ENCODE results near the gene SLC25A44.
"Not testable (repeated sequence)": the region's sequence is repeated elsewhere in the genome, so short reads cannot be mapped to it uniquely, and the experiment has no call there.

Gene SLC25A44

DNA sequence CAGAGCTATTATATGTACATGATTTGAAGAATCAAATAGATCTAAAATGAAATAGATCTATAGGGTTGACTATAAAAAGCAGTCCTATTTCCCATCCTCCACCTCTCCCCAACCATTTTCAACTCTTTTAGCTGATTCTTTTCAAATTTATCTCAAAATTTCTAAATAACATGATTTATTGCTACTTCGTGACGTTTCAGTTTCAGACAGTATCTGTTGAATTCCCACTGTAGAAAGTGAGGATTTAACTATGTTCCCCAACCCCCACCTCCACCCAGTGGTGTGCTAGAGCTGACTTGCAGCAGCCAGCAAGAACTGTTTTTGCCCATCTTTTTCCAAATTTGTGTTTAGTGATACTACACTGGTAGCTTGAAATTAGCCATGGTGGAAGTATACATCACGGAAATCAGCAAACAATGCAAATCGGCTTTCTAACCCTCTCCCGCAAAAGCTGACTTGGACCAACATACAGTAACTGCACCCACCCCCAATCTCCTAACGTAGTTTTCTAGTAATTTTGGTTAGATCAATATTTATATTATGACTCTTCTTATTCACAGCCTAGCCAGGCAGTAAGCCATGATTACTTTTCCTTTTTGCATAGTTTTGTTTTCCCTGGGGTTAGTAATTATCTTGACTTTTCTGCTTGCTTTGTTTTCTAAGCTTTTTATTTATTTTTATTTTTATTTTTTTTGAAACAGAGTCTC lies 29.6 kb upstream of the SLC25A44 start:
- no peak for DNase-seq

DNA sequence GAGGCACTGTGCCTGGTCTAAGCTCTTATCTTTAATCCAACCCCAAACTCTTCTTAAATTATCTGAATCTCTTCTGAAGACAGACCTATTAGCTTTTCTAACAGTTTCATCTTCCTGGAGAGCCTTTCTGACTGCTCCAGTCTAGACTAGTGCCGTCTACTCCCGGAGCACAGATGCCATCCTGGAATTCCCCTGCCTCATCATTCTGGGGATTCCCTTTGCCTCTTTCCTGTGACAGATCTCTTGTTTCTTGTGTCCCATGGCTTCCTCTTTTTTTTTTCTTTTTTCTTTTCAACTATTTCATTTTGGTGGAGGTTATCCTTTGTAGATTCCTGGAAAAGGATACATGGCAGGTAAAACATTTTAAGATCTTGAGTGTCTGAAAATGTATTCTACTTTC lies 28.8 kb upstream of the SLC25A44 start:
- no peak for DNase-seq

DNA sequence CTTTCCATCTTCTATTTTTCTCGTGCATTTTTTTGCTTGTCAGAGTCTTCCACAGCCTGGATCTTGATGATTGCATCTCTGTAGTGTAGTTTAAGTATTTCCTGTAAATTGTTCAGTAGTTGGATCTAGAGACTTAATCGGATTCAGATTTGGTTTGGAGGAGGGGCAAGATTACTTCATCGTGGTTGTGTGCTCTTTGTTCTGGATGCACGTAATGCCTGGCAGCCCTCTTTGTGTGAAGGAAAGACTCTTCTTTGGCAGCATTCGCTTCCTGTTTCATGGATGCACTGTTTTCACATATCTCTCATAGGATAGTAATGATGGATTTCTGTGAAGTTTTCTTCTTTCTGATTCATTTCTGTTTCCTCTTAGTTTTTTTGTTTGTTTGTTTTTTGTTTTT lies 26.4 kb upstream of the SLC25A44 start:
- peak; percentile 41 for DNase-seq

DNA sequence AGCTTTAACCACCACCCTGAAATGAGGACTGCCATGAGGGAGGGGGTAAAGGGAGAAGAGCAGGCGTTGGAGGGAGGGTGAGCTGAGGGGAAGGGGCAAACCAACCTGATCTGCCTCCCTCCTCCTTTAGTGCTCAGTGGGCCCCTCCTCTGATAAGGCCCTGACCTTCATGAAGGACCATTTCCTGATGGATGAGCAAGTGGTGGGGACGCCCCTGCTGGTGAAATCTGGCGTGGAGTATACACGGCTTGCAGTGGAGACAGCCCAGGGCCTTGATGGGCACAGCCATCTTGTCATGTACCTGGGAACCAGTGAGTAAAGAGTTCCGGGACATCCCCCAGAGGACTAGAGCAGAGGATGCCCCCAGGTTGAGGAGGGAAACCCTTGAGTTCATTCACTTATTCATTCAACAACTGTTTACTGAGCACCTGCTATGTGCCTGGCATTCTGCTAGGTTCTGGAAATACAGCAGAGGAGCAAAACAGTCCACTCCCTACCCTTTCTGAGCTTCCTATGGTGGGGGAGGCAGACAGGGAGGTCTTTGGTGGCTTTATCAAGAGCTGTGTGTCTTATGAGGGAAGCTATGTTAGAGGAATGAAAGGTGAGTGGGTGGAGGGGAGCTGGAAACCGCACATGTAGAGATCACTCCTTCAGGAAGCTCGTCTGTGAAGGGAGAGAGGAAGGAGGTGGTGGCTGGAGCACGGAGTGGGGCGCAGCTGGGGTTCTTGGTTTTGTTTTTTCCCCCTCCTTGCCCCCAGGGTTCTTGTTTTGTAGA lies 21.0 kb upstream of the SLC25A44 start:
- no peak for DNase-seq

DNA sequence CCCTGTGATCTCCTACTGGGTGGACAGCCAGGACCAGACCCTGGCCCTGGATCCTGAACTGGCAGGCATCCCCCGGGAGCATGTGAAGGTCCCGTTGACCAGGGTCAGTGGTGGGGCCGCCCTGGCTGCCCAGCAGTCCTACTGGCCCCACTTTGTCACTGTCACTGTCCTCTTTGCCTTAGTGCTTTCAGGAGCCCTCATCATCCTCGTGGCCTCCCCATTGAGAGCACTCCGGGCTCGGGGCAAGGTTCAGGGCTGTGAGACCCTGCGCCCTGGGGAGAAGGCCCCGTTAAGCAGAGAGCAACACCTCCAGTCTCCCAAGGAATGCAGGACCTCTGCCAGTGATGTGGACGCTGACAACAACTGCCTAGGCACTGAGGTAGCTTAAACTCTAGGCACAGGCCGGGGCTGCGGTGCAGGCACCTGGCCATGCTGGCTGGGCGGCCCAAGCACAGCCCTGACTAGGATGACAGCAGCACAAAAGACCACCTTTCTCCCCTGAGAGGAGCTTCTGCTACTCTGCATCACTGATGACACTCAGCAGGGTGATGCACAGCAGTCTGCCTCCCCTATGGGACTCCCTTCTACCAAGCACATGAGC lies 17.2 kb upstream of the SLC25A44 start:
- DNase-seq, result no peak

DNA sequence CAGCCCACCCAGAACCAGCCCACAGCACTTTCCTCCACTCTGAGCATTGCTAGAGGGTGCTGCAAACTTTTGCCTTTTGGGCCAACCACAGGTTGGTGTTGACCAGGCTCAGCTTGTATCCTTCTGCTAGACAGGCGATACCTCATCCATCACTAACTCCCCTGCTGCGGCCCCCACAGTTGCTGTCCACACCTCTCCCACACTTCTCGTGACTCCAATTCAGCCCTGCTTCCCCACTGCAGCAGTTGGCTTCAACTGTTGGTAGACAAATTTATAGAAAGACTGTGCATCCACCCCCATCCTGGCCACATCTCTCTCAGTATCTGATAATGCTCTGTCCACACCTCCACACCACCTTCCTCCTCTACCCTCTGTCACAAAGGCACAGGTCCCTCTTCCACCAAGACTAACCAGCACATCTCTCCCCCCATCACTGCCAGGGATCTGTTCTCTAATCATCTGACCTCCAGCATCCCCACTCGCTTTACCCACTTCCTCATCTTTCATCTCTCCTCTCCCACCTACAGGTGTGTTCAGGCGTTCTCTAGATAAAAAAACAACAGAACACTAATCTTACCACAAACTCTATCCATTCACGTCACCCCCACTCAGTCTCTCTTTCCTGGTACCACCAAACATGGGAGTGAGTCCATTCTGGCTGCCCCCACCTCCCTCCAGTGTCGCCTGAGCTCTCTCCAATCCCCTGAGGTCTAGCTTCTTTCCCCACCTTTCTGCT lies 15.8 kb upstream of the SLC25A44 start:
- no peak for DNase-seq

DNA sequence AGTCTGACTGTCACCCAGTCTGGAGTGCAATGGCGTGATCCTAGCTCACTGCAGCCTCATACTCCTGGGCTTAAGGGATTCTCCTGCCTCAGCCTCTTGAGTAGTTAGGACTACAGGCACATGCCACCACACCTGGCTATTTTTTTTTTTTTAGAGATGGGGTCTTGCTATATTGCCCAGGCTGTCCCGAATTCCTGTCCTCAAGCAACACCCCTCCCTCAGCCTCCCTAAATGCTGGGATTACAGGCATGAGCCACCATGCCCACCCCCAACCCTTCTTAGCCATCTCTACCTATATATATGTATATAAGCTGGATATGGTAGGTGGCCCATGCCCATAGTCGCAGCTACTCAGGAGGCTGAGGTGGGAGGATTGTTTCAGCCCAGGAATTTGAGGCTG lies 13.4 kb upstream of the SLC25A44 start:
- DNase-seq, result no peak

DNA sequence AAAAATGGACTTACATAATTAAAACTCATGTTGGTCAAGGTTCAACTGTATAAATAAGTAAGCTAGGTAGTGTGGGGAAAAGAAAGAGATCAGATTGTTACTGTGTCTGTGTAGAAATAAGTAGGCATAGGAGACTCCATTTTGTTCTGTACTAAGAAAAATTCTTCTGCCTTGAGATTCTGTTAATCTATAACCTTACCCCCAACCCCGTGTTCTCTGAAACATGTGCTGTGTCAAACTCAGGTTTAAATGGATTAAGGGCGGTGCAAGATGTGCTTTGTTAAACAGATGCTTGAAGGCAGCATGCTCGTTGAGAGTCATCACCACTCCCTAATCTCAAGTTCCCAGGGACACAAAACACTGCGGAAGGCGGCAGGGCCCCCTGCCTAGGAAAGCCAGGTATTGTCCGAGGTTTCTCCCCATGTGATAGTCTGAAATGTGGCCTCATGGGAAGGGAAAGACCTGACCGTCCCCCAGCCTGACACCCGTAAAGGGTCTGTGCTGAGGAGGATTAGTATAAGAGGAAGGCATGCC lies 12.4 kb upstream of the SLC25A44 start:
- not testable (repeated sequence) for DNase-seq

DNA sequence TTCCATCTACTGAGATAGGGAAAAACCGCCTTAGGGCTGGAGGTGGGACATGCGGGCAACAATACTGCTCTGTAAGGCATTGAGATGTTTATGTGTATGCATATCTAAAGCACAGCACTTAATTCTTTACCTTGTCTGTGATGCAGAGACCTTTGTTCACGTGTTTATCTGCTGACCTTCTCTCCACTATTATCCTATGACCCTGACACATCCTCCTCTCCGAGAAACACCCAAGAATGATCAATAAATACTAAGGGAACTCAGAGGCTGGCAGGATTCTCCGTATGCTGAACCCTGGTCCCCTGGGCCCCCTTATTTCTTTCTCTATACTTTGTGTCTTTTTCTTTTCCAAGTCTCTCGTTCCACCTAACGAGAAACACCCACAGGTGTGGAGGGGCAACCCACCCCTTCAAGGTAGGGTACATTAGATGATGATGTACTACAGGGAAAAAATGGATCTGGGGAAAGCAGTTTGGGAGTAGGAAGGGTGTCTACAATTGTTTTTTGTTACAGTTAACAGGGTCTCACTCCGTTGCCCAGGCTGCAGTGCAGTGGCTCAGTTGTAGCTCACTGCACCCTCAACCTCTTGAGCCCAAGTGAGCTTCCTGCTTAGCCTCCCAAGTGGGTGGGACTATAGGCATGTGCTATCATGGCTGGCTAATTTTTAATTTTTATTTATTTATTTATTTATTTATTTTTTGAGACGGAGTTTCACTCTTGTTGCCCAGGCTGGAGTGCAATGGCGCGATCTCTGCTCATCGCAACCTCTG lies 11.7 kb upstream of the SLC25A44 start:
- DNase-seq, result not testable (repeated sequence)

DNA sequence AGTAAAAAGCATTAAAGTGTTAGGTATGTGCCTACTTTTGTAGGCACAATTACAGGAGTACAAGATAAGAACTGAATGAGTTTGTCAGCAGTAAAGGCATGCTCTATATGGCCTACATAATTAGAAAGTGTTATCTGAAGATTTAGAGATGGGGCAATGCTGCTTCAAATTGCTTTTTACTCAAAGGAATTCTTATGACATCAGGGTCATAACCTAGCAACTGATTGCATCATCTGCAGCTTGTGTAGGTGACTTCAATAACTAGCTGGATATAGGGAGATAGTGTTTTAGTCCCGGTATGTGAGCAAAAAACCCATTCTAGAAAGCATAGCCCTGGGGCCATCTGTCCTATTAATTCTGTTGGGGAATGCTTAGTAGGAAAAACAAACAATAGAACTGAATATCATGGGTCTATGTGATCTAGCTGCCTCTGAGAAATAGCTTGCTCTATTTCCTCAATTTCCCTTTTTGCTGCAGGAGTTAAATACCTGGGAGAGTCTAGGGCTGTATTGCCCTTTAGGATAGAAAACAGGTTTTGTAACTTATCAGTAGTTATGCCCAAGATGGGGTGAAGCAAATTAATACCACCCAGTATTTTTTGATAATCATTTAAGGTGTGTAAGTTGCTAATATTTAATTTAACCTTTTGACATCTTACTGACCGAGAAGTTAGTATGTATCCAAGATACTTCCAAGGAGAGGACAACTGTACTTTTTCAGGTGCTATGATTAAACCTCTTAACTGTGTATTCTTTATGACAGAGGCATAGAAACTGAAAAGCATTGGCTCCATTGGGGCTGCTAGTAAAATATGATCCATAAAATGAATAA lies 7.3 kb upstream of the SLC25A44 start:
- not testable (repeated sequence) for DNase-seq

DNA sequence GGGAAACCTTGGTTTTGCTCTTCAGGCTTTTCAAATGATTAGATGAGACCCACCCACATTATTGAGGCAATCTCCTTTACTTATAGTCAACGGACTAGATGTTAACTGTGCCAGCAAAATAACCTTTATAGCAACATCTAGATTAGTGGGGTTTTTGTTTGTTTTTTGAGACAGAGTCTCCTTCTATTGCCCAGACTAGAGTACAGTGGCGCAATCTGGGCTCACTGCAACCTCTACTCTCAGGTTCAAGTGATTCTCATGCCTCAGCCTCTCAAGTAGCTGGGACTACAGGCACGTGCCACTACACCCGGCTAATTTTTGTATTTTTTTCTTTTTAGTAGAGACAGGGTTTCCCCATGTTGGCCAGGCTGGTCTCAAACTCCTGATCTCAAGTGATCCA lies 3.6 kb upstream of the SLC25A44 start:
- DNase-seq, result not testable (repeated sequence)

DNA sequence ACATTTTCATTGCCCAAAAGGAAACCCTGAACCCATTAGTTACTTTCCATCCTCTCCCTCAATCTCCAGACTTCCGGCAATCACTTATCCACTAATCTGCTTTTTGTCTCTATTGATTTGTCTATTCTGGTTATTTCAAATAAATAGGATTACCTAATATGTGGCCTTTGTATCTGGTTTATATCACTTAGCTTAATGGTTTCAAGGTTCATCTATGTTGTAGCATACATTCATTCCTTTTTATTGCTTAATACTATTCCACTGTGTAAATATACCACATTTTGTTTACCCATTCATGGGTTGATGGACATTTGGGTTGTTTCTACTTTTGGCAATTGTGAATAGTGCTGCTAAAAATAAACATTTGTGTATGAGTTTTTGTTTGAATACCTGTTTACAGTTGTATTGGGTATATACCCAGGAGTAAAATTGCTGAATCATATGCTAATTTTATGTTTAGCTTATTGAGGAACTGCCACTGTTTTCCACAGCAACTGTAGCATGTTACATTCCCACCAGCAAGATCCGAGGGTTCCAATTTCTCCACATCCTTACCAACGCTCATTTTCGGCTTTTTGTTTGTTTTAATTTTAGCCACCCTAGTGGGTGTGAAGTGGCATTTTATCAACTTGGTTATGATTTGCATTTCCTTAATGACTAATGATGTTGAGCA lies 2.5 kb upstream of the SLC25A44 start:
- DNase-seq, result no peak

DNA sequence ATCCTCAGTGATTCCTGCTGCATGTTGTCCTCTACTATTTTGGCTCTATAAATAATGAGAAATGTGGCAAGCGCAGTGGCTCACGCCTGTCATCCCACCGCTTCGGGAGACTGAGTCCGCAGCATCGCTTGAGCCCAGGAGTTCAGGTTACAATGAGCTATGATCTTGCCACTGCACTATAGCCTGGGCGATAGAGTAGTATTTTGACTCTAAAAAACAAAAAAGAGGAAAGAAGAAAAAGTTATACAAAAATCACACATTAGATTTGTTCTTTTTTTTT lies 756 bp upstream of the SLC25A44 start:
- no peak for DNase-seq

DNA sequence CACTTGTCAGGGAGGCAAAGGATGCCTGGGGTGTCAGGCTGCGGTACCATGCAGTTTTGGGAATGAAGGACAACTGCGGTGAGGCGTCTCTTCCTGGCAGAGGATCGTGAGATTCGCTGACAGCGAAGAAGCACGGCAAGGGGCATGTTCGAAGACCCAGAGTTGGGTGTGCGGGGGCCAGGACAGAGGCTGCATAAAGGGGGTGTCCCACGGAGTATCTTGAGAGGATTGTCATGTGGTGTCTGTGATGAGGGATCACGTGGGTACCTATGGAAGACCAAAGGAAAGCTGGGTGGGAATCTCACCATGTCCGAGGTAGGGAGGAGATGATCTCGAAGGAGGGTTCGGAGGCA lies 372 bp downstream of the SLC25A44 start:
- no peak for DNase-seq

DNA sequence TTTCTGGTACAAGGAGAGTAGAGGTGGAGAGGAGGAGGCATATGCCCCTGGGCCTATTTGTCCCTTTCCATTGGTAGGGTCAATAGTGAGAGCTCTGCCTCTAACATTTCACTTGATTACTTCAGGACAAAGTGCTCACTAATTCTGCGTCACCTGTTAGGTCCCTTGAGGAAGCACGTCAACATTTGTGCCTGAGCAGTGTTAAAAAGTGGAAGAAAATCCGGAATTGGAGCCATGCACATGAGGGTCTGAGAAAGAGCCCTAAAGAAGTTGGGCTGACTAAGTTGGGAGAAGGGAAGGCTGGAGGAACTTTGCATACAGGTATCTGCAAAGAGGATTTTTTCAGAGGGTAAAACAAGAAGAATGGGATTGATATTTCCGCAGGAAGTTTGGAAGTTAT lies 1.9 kb downstream of the SLC25A44 start:
- no peak for DNase-seq

DNA sequence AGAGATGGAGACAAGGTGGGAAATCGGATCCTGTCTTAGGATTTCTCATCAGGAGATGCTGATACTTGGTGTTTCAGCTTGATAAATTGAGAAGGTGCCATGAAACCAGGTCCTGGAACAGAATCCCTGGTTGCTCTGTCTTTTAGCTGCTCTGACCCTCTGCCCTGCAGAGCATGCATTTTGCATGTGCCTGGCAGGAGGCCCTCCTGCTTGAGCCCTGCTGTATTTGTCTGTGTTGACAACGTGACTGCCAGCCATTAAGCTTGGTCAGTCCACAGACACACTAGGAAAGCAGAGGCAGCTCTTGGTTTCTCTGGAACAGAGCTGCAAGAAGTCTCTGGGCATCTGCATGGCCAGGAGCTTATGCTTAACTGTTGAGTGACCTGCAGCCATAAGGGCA lies 2.5 kb downstream of the SLC25A44 start:
- DNase-seq, result no peak

DNA sequence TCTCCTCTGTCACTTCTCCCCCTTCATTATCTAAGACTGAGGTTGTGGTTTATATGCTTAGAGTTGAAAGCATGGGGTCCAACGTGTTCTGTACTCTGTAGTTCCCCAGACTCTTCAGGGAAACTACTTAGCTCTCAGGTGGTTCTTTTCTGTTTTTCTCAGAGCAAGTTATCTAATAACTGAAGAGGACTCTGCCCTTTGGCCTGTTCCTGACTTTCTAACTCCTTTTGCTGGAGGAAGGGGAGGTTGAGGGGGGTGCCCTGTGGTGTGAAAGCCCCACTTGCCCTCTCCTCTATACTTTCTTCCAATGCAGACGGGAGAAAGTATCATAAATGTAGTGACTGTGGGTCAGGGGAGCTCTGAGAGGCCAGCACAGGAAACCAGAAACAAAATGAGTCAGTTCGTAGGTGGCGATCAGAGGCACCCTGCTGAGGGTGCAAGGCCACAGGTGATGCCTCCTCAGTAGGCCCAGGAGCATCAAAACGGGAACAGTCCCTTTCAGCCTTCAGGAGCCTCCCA lies 5.0 kb downstream of the SLC25A44 start:
- no peak for DNase-seq

DNA sequence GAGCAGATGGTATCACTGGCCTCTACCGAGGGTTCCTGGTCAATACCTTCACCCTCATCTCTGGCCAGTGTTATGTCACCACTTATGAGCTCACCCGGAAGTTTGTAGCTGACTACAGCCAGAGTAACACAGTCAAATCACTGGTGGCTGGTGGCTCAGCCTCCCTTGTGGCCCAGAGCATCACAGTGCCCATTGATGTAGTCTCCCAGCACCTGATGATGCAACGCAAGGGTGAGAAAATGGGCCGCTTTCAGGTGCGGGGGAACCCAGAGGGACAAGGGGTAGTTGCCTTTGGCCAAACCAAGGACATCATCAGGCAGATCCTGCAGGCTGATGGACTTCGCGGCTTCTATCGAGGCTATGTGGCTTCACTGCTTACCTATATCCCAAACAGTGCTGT lies 6.1 kb downstream of the SLC25A44 start:
- no peak for DNase-seq

DNA sequence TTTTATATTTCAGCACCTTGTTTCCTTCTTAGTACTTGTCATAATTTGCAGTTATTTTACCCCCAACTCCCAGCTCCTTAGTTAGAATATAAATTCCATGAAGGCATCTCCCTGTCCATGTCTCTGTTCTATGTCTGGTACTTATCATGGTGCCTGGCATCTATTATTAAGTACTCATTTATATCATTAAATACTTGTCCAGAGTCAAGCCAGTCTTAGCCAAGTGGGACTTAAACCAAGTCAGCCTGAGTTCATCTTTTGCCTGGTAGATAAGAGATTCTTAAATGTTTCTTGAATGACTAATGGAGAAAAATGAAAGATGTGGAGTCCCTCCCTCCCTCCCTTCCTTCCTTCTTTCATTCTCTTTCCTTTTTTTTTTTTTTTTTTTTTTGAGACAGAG lies 9.4 kb downstream of the SLC25A44 start:
- peak; percentile 45 for DNase-seq

DNA sequence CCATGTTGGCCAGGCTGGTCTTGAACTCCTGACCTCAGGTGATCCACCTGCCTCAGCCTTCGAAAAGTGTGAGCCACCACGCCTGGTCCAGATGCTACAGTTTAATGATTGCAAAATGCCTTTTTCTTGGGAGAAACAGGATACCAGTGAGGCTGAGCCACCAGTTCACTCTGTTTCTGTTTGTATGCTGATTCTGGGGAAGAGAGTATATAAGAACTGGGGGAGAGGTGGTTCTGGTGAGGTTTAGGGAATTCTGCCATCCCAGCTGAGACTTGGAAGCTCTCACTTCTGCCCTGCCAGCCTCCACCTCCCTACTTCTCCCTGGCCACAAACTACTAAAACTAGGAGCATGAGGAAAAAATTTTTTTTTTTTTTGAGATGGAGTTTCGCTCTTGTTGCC lies 10.8 kb downstream of the SLC25A44 start:
- no peak for DNase-seq

DNA sequence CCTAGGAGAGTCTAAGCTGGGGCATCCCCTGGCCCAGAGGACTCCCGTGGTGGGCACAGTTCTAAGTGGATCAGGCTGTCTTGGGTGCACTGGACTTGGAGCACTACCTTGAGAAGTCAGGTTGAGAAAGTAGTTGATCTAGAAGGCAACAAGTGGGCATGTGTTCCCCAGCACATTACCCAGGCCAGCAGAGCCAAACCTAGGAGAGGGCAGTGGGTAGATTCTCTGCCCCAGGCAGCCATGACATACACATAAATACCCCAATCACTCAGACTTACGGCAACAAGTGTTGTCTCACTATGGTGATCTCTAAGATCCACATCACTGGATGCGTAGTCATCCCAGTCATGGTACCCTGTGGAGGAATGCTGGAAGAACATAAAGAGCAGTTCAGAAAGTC lies 17.3 kb downstream of the SLC25A44 start:
- no peak for DNase-seq

Measured in fibroblast of skin of scalp (primary cell).